WTC11 (cell line): ENCODE results near the gene RYR3. TPM values are rescaled to one million over a fixed set of nuclear protein-coding genes. Genes with fewer than 3 reads are reported as not detected.

Experiments
- ATAC-seq: fragments of 200-7000 bp; cut with Tn5 transposase; 2 replicates; pipeline ENCODE4 v1.10.0; 2021; ENCODE audit warnings: mild to moderate bottlenecking, moderate library complexity
- CTCF ChIA-PET: fragments of 300-600 bp; sonication (Branson Sonifier 250); formaldehyde crosslinking; loops from one replicate; lab custom pipeline; 2021; ENCODE audit warnings: antibody characterized with exemption; lab: Charles Lee
- POLR2A ChIA-PET: fragments of 350-600 bp; sonication (Branson Sonifier 250); formaldehyde crosslinking; loops from one replicate; lab custom pipeline; 2021; ENCODE audit warnings: antibody characterized with exemption; lab: Charles Lee
- DNase-seq: peaks from one replicate; pipeline ENCODE4 v3.0.0; 2021; ENCODE audit warnings: low spot score
- H3K27ac Mint-ChIP-seq: 2 replicates; pipeline ENCODE4 v1.8.0; 2021; ENCODE audit warnings: mixed read lengths
- H3K27me3 Mint-ChIP-seq: 2 replicates; pipeline ENCODE4 v1.8.0; 2021; ENCODE audit warnings: low read depth, mild to moderate bottlenecking, moderate library complexity, mixed read lengths
- H3K36me3 Mint-ChIP-seq: 2 replicates; pipeline ENCODE4 v1.8.0; 2021; ENCODE audit warnings: mixed read lengths
- H3K4me1 Mint-ChIP-seq: 2 replicates; pipeline ENCODE4 v1.8.0; 2022; ENCODE audit warnings: mixed read lengths
- H3K4me3 Mint-ChIP-seq: 2 replicates; pipeline ENCODE4 v1.8.0; 2021; ENCODE audit warnings: mild to moderate bottlenecking, moderate library complexity, mixed read lengths
- H3K9me3 Mint-ChIP-seq: 2 replicates; pipeline ENCODE4 v1.8.0; 2021; ENCODE audit warnings: mixed read lengths
- ATF1 ChIP-seq: sonication (generic); formaldehyde crosslinking; IDR thresholded peaks from 2 replicates; pipeline ENCODE4 v1.8.1; 2023; ENCODE audit warnings: mild to moderate bottlenecking, moderate library complexity, missing genetic modification reagents
- CTCF ChIP-seq: fragments of 200-600 bp; IDR thresholded peaks from 2 replicates; pipeline ENCODE4 v1.8.0; 2022; ENCODE audit warnings: antibody characterized with exemption
- FOXJ3 ChIP-seq: sonication (generic); formaldehyde crosslinking; IDR thresholded peaks from 2 replicates; pipeline ENCODE4 v1.9.0; 2021; ENCODE audit warnings: missing genetic modification reagents, mild to moderate bottlenecking, borderline replicate concordance
- FOXK1 ChIP-seq: sonication (generic); formaldehyde crosslinking; IDR thresholded peaks from 2 replicates; pipeline ENCODE4 v1.8.0; 2022; ENCODE audit warnings: mild to moderate bottlenecking, moderate library complexity, missing genetic modification reagents
- MAX ChIP-seq: sonication (generic); formaldehyde crosslinking; IDR thresholded peaks from 2 replicates; pipeline ENCODE4 v1.8.0; 2022; ENCODE audit warnings: mild to moderate bottlenecking, missing genetic modification reagents
- MYBL2 ChIP-seq: sonication (generic); formaldehyde crosslinking; IDR thresholded peaks from 2 replicates; pipeline ENCODE4 v1.8.1; 2023; ENCODE audit warnings: mild to moderate bottlenecking, moderate library complexity, missing genetic modification reagents
- NR3C1 ChIP-seq: sonication (generic); formaldehyde crosslinking; conservative IDR thresholded peaks from 2 replicates; pipeline ENCODE4 v1.8.1; 2023; ENCODE audit warnings: low read depth, mild to moderate bottlenecking, missing genetic modification reagents
- RELA ChIP-seq: sonication (generic); formaldehyde crosslinking; IDR thresholded peaks from 2 replicates; pipeline ENCODE4 v1.8.1; 2022; ENCODE audit warnings: missing genetic modification reagents, mild to moderate bottlenecking, borderline replicate concordance
- SP1 ChIP-seq: sonication (generic); formaldehyde crosslinking; conservative IDR thresholded peaks from 2 replicates; pipeline ENCODE4 v1.8.1; 2022; ENCODE audit warnings: missing genetic modification reagents
- total RNA-seq: library from RNA; stranded (reverse); gene quantifications from 3 replicates; pipeline ENCODE4 v1.2.3, GENCODE V29; 2021
- TF ChIP-seq, protein P1 (sequence below): sonication (generic); formaldehyde crosslinking; IDR thresholded peaks from 2 replicates; pipeline ENCODE4 v1.8.0; 2022; ENCODE audit warnings: mild to moderate bottlenecking, missing genetic modification reagents
- TF ChIP-seq, protein P2 (sequence below): sonication (generic); formaldehyde crosslinking; IDR thresholded peaks from 2 replicates; pipeline ENCODE4 v1.8.0; 2023; ENCODE audit warnings: missing genetic modification reagents, mild to moderate bottlenecking, borderline replicate concordance
- TF ChIP-seq, protein P3 (sequence below): sonication (generic); formaldehyde crosslinking; IDR thresholded peaks from 2 replicates; pipeline ENCODE4 v1.8.0; 2022; ENCODE audit warnings: mild to moderate bottlenecking, missing genetic modification reagents
- TF ChIP-seq, protein P4 (sequence below): fragments of 250-450 bp; sonication (Bioruptor Pico); IDR thresholded peaks from 2 replicates; pipeline ENCODE4 v1.9.0; 2021; ENCODE audit warnings: moderate library complexity, mild to moderate bottlenecking, inconsistent platforms, borderline replicate concordance
- TF ChIP-seq, protein P5 (sequence below): sonication (generic); formaldehyde crosslinking; IDR thresholded peaks from 2 replicates; pipeline ENCODE4 v1.8.1; 2023; ENCODE audit warnings: mild to moderate bottlenecking, missing genetic modification reagents
- TF ChIP-seq, protein P6 (sequence below): fragments of 250-450 bp; sonication (Bioruptor Pico); IDR thresholded peaks from 2 replicates; pipeline ENCODE4 v1.8.0; 2021; ENCODE audit warnings: mild to moderate bottlenecking

RYR3 gene
- total RNA-seq, 1 experiment from 2014 or later: 1.4 TPM

GRCh38 chr15:33766389-33766788 lies 455.6 kb downstream of the RYR3 start:
- Mint-ChIP-seq H3K36me3 (no peaks in the 10 kb centered on the region), H3K4me3 (no peak overlapping the region), H3K27ac (no peak overlapping the region), H3K27me3 (no peaks in the 10 kb centered on the region), H3K4me1 (no peaks in the 10 kb centered on the region), H3K9me3 (no peaks in the 10 kb centered on the region)
- TF ChIP-seq, protein P1, sequence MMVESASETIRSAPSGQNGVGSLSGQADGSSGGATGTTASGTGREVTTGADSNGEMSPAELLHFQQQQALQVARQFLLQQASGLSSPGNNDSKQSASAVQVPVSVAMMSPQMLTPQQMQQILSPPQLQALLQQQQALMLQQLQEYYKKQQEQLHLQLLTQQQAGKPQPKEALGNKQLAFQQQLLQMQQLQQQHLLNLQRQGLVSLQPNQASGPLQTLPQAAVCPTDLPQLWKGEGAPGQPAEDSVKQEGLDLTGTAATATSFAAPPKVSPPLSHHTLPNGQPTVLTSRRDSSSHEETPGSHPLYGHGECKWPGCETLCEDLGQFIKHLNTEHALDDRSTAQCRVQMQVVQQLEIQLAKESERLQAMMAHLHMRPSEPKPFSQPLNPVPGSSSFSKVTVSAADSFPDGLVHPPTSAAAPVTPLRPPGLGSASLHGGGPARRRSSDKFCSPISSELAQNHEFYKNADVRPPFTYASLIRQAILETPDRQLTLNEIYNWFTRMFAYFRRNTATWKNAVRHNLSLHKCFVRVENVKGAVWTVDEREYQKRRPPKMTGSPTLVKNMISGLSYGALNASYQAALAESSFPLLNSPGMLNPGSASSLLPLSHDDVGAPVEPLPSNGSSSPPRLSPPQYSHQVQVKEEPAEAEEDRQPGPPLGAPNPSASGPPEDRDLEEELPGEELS (CRISPR knock-in tag): no peak
- TF ChIP-seq CTCF (no peak), FOXJ3 (CRISPR knock-in tag) (no peak), NR3C1 (CRISPR knock-in tag) (no peak), RELA (CRISPR knock-in tag) (no peak)
- TF ChIP-seq, protein P2, sequence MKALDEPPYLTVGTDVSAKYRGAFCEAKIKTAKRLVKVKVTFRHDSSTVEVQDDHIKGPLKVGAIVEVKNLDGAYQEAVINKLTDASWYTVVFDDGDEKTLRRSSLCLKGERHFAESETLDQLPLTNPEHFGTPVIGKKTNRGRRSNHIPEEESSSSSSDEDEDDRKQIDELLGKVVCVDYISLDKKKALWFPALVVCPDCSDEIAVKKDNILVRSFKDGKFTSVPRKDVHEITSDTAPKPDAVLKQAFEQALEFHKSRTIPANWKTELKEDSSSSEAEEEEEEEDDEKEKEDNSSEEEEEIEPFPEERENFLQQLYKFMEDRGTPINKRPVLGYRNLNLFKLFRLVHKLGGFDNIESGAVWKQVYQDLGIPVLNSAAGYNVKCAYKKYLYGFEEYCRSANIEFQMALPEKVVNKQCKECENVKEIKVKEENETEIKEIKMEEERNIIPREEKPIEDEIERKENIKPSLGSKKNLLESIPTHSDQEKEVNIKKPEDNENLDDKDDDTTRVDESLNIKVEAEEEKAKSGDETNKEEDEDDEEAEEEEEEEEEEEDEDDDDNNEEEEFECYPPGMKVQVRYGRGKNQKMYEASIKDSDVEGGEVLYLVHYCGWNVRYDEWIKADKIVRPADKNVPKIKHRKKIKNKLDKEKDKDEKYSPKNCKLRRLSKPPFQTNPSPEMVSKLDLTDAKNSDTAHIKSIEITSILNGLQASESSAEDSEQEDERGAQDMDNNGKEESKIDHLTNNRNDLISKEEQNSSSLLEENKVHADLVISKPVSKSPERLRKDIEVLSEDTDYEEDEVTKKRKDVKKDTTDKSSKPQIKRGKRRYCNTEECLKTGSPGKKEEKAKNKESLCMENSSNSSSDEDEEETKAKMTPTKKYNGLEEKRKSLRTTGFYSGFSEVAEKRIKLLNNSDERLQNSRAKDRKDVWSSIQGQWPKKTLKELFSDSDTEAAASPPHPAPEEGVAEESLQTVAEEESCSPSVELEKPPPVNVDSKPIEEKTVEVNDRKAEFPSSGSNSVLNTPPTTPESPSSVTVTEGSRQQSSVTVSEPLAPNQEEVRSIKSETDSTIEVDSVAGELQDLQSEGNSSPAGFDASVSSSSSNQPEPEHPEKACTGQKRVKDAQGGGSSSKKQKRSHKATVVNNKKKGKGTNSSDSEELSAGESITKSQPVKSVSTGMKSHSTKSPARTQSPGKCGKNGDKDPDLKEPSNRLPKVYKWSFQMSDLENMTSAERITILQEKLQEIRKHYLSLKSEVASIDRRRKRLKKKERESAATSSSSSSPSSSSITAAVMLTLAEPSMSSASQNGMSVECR (CRISPR knock-in tag): no peak
- TF ChIP-seq, protein P3, sequence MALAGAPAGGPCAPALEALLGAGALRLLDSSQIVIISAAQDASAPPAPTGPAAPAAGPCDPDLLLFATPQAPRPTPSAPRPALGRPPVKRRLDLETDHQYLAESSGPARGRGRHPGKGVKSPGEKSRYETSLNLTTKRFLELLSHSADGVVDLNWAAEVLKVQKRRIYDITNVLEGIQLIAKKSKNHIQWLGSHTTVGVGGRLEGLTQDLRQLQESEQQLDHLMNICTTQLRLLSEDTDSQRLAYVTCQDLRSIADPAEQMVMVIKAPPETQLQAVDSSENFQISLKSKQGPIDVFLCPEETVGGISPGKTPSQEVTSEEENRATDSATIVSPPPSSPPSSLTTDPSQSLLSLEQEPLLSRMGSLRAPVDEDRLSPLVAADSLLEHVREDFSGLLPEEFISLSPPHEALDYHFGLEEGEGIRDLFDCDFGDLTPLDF (CRISPR knock-in tag): no peak
- TF ChIP-seq, protein P4, sequence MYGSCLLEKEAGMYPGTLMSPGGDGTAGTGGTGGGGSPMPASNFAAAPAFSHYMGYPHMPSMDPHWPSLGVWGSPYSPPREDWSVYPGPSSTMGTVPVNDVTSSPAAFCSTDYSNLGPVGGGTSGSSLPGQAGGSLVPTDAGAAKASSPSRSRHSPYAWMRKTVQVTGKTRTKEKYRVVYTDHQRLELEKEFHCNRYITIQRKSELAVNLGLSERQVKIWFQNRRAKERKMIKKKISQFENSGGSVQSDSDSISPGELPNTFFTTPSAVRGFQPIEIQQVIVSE (CRISPR knock-in tag): no peak
- DNase-seq: no peak
- ChIA-PET POLR2A (no interaction called here), CTCF (interaction anchor here (0.6 to 1.0 kb wide), 4 partner anchors 28 to 197 kb away, joined by 3 to 5 read pairs (median 3); no protein-coding TSS in a partner anchor)
- no peak for ATAC-seq

GRCh38 chr15:33768670-33769190 lies 458.0 kb downstream of the RYR3 start:
- TF ChIP-seq NR3C1 (CRISPR knock-in tag) (no peak), SP1 (CRISPR knock-in tag) (no peak), ATF1 (CRISPR knock-in tag) (no peak), MYBL2 (CRISPR knock-in tag) (no peak), MAX (CRISPR knock-in tag) (no peak), FOXK1 (no peak)
- TF ChIP-seq, protein P5, sequence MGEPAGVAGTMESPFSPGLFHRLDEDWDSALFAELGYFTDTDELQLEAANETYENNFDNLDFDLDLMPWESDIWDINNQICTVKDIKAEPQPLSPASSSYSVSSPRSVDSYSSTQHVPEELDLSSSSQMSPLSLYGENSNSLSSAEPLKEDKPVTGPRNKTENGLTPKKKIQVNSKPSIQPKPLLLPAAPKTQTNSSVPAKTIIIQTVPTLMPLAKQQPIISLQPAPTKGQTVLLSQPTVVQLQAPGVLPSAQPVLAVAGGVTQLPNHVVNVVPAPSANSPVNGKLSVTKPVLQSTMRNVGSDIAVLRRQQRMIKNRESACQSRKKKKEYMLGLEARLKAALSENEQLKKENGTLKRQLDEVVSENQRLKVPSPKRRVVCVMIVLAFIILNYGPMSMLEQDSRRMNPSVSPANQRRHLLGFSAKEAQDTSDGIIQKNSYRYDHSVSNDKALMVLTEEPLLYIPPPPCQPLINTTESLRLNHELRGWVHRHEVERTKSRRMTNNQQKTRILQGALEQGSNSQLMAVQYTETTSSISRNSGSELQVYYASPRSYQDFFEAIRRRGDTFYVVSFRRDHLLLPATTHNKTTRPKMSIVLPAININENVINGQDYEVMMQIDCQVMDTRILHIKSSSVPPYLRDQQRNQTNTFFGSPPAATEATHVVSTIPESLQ (CRISPR knock-in tag): no peak
- TF ChIP-seq, protein P6, sequence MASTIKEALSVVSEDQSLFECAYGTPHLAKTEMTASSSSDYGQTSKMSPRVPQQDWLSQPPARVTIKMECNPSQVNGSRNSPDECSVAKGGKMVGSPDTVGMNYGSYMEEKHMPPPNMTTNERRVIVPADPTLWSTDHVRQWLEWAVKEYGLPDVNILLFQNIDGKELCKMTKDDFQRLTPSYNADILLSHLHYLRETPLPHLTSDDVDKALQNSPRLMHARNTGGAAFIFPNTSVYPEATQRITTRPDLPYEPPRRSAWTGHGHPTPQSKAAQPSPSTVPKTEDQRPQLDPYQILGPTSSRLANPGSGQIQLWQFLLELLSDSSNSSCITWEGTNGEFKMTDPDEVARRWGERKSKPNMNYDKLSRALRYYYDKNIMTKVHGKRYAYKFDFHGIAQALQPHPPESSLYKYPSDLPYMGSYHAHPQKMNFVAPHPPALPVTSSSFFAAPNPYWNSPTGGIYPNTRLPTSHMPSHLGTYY: no peak
- Mint-ChIP-seq H3K27me3 (no peaks in the 10 kb centered on the region), H3K4me3 (no peak overlapping the region), H3K4me1 (no peaks in the 10 kb centered on the region), H3K9me3 (no peaks in the 10 kb centered on the region), H3K27ac (no peak overlapping the region), H3K36me3 (no peaks in the 10 kb centered on the region)
- POLR2A ChIA-PET: no interaction called here
- CTCF ChIA-PET: no interaction called here
- ATAC-seq (no peak), DNase-seq (no peak)
